HEK293 (cell line): ENCODE data around the gene SNN.

ENCODE experiments used
- CTCF ChIA-PET: fragments of 350-600 bp; formaldehyde crosslinking; extraction: SDS; loops from one replicate; lab custom pipeline; 2021; ENCODE audit warnings: antibody characterized with exemption; lab: Yijun Ruan, JAX
- POLR2A ChIA-PET: fragments of 300-600 bp; formaldehyde crosslinking; extraction: SDS; loops from one replicate; lab custom pipeline; 2020; ENCODE audit warnings: antibody characterized with exemption, inconsistent platforms; lab: Yijun Ruan, JAX
- H3K27ac ChIP-seq: fragments of 200-500 bp; sonication (Bioruptor generic); 2 replicates; pipeline ENCODE4 v1.5.1; 2014; ENCODE audit warnings: low read depth, low read length, control low read depth, inconsistent platforms; ENCODE audit errors: extremely low read depth
- H3K36me3 ChIP-seq, 2 experiments: fragments of 200-500 bp in 1 of 2; sonication (Bioruptor generic) in 1 of 2; 1 replicate in 1 of 2; 2 replicates in 1 of 2; pipeline ENCODE4 v1.5.1; 2014 to 2017; ENCODE audit warnings: inconsistent platforms in 2 of 2, low read length in 2 of 2; ENCODE audit not compliant: control insufficient read depth in 2 of 2, insufficient read depth in 1 of 2
- H3K4me1 ChIP-seq: fragments of 200-500 bp; sonication (Bioruptor generic); 2 replicates; pipeline ENCODE4 v1.5.1; 2014; ENCODE audit warnings: mild to moderate bottlenecking, low read length, inconsistent platforms; ENCODE audit not compliant: control insufficient read depth, insufficient read depth
- H3K4me3 ChIP-seq: 2 replicates; pipeline ENCODE4 v1.5.1; 2011; ENCODE audit warnings: low read depth, mild to moderate bottlenecking, control low read depth, low read length, moderate library complexity
- H3K9me3 ChIP-seq: fragments of 200-500 bp; sonication (Bioruptor generic); 2 replicates; pipeline ENCODE4 v1.5.1; 2014; ENCODE audit warnings: low read depth, low read length, inconsistent platforms; ENCODE audit not compliant: control insufficient read depth, insufficient read depth
- ZBTB17 ChIP-seq: fragments of 450-650 bp; formaldehyde crosslinking; IDR thresholded peaks from 2 replicates; pipeline ENCODE4 v1.5.1; 2016; ENCODE audit warnings: missing biosample characterization, missing genetic modification characterization
- ZFHX2 ChIP-seq: fragments of 450-650 bp; formaldehyde crosslinking; conservative IDR thresholded peaks from 2 replicates; pipeline ENCODE4 v1.5.1; 2016; ENCODE audit warnings: missing biosample characterization, missing genetic modification characterization
- ZNF623 ChIP-seq: fragments of 450-650 bp; formaldehyde crosslinking; IDR thresholded peaks from 2 replicates; pipeline ENCODE4 v1.5.1; 2016; ENCODE audit warnings: missing biosample characterization, missing genetic modification characterization
- ZNF792 ChIP-seq: fragments of 450-650 bp; formaldehyde crosslinking; IDR thresholded peaks from 2 replicates; pipeline ENCODE4 v1.5.1; 2016; ENCODE audit warnings: missing biosample characterization, missing genetic modification characterization
- TF ChIP-seq, protein P1 (sequence below): fragments of 450-650 bp; formaldehyde crosslinking; IDR thresholded peaks from 2 replicates; pipeline ENCODE4 v1.5.1; 2017; ENCODE audit warnings: missing biosample characterization, missing genetic modification characterization
- TF ChIP-seq, protein P2 (sequence below): fragments of 450-650 bp; formaldehyde crosslinking; IDR thresholded peaks from 2 replicates; pipeline ENCODE4 v1.5.1; 2017; ENCODE audit warnings: missing biosample characterization, mild to moderate bottlenecking, missing genetic modification characterization, moderate library complexity
- TF ChIP-seq, protein P3 (sequence below): fragments of 450-650 bp; formaldehyde crosslinking; optimal IDR thresholded peaks from 2 replicates; pipeline ENCODE3; 2016; ENCODE audit warnings: missing biosample characterization, mild to moderate bottlenecking, missing genetic modification characterization

SNN gene

GRCh38 chr16:11666103-11667055, 1.9 kb upstream of the SNN start:
- H3K27ac ChIP-seq: no peak overlapping the region
- ChIA-PET POLR2A (no interaction called here), CTCF (interaction anchor here (0.6 to 0.7 kb wide), 6 partner anchors 20 to 716 kb away, joined by 3 to 4 read pairs (median 3); partner anchors contain the start of gene ZC3H7A)
- H3K9me3 ChIP-seq: no peaks in the 10 kb centered on the region
- H3K4me3 ChIP-seq: no peak overlapping the region
- H3K36me3 ChIP-seq: no peaks in the 10 kb centered on the region
- H3K4me1 ChIP-seq: no peaks in the 10 kb centered on the region
- TF ChIP-seq ZBTB17 (tag by site-specific recombination): 0 out of 2 replicates have a peak, but pooled peaks have one; percentile 15
- TF ChIP-seq, protein P1, sequence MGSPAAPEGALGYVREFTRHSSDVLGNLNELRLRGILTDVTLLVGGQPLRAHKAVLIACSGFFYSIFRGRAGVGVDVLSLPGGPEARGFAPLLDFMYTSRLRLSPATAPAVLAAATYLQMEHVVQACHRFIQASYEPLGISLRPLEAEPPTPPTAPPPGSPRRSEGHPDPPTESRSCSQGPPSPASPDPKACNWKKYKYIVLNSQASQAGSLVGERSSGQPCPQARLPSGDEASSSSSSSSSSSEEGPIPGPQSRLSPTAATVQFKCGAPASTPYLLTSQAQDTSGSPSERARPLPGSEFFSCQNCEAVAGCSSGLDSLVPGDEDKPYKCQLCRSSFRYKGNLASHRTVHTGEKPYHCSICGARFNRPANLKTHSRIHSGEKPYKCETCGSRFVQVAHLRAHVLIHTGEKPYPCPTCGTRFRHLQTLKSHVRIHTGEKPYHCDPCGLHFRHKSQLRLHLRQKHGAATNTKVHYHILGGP (tag by site-specific recombination): no peak

GRCh38 chr16:11667221-11667823, 933 bp upstream of the SNN start:
- POLR2A ChIA-PET: no interaction called here
- Histone ChIP-seq H3K4me3 (no peak overlapping the region), H3K4me1 (no peaks in the 10 kb centered on the region), H3K36me3 (no peaks in the 10 kb centered on the region), H3K9me3 (no peaks in the 10 kb centered on the region), H3K27ac (no peak overlapping the region)
- CTCF ChIA-PET: interaction anchor here (0.6 kb wide), 3 partner anchors 130 to 368 kb away, joined by 3 read pairs; partner anchors contain the start of gene ZC3H7A
- no peak for TF ChIP-seq ZNF623 (tag by site-specific recombination)
- TF ChIP-seq, protein P2, sequence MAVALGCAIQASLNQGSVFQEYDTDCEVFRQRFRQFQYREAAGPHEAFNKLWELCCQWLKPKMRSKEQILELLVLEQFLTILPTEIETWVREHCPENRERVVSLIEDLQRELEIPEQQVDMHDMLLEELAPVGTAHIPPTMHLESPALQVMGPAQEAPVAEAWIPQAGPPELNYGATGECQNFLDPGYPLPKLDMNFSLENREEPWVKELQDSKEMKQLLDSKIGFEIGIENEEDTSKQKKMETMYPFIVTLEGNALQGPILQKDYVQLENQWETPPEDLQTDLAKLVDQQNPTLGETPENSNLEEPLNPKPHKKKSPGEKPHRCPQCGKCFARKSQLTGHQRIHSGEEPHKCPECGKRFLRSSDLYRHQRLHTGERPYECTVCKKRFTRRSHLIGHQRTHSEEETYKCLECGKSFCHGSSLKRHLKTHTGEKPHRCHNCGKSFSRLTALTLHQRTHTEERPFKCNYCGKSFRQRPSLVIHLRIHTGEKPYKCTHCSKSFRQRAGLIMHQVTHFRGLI (tag by site-specific recombination): peak; percentile 82; the same call in 1 of the 2 replicates

DNA sequence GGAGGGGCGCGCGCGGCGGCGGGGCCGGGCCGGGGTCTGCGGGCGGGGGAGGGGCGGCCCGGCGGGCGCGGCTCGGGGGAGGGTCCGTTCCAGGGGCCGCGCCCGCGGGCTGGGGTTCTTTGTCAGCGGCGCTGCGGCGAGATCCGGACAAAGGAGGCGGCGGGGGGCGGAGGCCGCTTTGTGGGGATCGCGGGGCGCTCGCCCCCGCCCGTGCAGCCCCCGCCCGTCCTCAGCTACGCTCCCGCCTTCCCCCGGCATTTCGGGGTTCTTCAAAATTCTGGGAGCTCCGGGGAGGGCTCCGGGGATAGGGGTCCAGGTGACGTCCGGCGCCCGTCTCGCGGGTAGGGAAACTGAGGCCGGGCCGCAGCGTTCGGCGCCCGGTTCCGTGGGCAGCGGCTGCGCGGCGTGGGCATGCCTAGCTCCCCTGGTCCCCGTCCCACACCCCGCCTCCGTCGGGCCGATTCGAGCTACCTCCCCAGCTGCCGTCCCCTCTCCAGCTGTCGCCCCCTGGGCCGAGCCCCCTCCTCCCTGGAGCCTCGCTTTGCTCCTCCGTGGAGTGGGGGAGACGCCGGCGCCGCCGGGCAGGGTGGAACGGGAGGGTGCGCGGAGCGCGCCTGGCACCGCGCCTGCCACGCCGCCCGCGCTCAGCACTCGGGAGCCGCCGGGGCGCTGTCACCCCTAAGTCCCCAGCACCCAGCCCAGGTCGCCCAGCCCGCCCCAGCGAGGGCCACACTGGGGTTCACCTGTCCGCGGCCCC, 546 bp downstream of the SNN start:
- H3K9me3 ChIP-seq: no peaks in the 10 kb centered on the region
- no peak overlapping the region for H3K27ac ChIP-seq
- peak overlapping the region; percentile 47 for H3K4me3 ChIP-seq
- no peaks in the 10 kb centered on the region for H3K4me1 ChIP-seq
- TF ChIP-seq ZFHX2 (tag by site-specific recombination) (peak; percentile 51; the same call in 1 of the 2 replicates), ZNF792 (tag by site-specific recombination) (no peak)
- TF ChIP-seq, protein P3, sequence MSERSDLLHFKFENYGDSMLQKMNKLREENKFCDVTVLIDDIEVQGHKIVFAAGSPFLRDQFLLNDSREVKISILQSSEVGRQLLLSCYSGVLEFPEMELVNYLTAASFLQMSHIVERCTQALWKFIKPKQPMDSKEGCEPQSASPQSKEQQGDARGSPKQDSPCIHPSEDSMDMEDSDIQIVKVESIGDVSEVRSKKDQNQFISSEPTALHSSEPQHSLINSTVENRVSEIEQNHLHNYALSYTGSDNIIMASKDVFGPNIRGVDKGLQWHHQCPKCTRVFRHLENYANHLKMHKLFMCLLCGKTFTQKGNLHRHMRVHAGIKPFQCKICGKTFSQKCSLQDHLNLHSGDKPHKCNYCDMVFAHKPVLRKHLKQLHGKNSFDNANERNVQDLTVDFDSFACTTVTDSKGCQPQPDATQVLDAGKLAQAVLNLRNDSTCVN (tag by site-specific recombination): peak; percentile 24
- TF ChIP-seq, all 188 proteins: peak for 2
- CTCF ChIA-PET: interaction anchor here (0.5 to 0.6 kb wide), 4 partner anchors 31 to 715 kb away, joined by 3 read pairs; no protein-coding TSS in a partner anchor
- POLR2A ChIA-PET: no interaction called here
- H3K36me3 ChIP-seq: no peaks in the 10 kb centered on the region
